Inferior parietal cortex (tissue), 1 donor: ENCODE data around the gene LUZP4.
"Not testable (repeated sequence)": the region's sequence is repeated elsewhere in the genome, so short reads cannot be mapped to it uniquely, and the experiment has no call there.

Experiments
- DNase-seq: peaks from one replicate; pipeline ENCODE4 v3.0.0-alpha.2; 2016; ENCODE audit errors: extremely low spot score

LUZP4 gene

DNA sequence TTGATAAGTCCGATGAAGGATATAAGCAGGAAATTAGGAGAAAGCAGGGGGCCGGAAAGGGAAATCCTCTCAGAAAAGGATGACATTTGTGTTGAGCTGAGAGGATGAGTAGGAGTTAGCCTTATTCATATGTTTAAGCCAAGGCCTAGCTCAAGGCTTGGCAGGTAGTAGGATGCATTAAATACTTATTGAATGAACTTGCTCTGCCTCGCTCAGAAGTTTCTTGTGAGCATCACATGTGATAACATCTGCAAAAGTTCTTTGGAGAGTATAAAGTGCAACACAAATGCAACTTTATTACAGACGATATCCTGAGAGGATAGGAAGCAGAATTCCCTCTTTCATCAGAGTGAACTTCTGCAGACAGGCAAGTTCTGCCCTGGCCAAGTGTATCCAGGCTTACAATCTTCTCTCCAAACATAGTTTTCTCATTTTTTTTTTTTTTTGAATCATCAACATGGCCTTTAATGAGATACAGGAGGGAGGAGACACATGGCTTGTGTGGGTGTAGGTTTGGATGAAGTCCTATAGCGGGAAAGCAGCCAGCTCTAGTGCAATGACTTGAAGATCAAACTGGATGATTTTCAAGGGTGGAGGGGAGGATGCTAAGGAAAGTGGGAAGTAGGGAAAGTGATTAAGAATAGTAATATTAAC lies 48.1 kb downstream of the LUZP4 start:
- no peak for DNase-seq

DNA sequence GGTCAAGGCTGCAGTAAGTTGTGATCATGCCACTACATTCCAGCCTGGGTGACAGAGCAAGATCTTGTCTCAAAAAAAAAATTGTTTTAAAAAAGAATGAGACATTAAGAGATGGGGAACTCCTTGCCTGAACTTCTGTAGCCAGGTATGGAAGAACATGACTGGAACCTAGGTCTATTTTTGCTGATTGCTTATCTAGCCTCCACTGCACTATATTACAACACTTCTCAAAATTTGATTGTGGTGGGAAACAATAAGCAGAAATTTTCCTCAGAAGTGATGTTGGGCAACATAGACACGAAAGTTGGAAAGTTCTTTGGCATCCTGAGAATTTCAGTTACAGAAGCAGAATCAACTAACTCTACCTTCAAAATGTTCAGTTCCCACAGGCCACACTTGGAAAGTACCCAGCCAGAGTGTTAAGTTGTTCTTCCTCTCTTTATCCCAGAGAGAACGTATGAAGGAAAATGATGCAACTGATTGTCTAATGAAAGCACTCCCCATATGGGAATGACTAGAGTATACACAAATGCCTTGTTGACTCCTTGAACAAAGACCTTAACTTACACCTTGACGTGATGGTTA lies 50.0 kb downstream of the LUZP4 start:
- no peak for DNase-seq

DNA sequence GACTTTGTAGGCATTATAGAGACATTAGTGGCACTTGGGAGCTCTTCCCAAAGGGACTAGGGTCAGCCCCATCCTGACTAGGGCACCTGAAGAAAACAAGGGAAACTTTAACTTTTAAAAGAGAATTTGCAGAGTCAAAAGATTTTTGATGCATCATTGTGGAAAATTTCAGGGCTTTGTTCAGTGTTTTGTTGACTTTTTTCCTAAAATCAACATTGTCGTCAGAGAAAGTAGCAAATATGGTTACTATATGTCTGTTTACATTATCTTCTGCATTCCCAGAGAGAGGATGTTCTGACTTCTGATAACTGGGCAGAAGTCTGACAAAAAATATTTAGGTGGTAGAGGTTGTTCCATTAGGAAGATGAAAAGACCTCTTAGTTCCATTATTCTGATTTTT lies 51.9 kb downstream of the LUZP4 start:
- DNase-seq, result no peak

DNA sequence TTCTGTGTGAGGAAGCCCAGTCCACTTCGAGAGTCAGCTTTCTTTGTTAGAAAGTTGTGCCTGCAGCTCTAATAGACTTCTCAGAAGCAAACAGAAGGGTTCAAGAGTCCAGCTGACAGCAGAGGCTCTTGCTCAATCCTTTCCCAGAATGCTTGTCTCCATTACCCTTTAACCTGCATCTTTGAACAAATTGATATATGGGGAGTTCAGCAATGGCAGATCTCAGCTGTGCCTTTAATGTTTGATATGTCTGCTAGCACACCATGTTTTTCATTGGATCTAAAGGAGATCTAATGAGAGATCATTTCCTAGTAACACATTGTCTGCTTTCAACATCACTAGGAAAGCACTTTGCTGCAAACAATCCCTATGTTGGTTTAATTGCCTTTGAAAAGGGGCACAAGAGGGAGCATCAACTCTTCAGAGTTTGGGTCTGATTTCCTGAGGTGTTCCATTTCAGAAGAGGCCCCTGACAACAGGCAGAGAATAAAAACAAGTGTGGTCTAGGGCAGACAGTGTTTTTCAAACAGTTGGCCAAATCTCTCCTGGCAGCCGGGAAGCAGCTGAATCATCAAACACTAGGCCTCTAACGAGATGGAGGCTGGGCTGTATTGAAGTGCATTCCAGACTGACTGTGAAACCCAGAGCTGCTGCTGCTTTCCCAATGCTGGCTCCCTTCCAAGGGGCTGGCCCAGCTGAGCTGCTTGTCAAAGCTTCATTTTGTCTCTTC lies 55.5 kb downstream of the LUZP4 start:
- peak; percentile 77 for DNase-seq

DNA sequence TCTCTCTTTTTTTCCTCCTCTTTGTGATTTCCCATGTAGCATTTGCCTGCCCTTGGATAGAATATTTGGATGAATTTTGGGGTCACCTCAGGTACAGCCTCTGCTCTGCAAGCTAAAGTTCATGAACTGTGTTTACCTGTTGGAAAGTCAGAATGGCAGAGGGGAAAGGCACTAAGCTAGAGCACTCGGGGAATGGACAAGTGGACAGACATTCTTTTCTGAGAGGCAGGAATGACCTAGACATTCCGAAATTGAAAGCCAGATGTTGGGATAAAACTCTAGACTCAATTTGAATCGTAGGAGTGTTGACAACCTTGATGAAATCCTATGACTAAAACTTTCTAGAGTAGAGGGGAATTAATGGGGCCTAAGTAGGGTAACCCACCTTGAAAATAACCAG lies 56.1 kb downstream of the LUZP4 start:
- DNase-seq, result no peak

DNA sequence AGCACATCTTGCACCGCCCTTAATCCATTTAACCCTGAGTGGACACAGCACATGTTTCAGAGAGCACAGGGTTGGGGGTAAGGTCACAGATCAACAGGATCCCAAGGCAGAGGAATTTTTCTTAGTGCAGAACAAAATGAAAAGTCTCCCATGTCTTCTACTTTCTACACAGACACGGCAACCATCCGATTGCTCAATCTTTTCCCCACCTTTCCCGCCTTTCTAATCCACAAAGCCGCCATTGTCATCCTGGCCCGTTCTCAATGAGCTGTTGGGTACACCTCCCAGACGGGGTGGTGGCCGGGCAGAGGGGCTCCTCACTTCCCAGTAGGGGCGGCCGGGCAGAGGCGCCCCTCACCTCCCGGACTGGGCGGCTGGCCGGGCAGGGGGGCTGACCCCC lies 57.2 kb downstream of the LUZP4 start:
- DNase-seq, result not testable (repeated sequence)

DNA sequence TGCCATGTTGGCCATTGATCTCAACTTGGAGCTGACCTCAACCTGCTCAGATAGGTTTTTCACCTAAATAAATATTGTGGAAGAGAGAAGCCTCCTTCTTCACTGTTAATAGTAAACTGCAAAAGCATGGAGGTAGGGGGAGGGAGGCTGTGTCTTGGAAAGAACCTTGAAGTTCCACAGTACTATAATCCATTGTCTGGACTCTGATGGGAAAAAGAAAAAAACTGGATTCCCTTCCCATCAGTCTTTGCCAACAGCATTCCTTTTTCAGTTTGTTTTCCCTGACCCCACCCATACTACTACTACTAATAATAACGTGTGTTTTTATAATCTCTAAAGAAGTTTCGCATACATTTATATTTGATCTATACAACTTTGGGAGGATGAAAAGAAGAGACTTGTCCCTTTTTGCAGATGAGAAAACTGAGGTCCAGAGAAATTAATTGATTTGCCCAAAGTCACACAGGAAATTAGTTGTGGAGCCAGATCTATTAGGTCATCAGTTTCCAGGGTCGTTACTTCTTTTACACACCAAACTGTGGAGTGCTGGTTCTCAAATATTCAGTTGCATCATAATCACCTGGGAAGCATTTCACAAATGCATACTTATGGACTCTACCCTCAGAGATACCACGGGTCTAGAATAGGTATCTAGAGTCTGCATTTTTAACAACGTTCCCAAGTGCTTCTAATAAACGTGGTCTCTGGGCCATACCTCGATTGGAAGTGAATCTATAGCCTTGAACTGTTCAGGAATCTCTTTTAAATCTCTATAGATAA lies 59.1 kb downstream of the LUZP4 start:
- DNase-seq, result no peak

DNA sequence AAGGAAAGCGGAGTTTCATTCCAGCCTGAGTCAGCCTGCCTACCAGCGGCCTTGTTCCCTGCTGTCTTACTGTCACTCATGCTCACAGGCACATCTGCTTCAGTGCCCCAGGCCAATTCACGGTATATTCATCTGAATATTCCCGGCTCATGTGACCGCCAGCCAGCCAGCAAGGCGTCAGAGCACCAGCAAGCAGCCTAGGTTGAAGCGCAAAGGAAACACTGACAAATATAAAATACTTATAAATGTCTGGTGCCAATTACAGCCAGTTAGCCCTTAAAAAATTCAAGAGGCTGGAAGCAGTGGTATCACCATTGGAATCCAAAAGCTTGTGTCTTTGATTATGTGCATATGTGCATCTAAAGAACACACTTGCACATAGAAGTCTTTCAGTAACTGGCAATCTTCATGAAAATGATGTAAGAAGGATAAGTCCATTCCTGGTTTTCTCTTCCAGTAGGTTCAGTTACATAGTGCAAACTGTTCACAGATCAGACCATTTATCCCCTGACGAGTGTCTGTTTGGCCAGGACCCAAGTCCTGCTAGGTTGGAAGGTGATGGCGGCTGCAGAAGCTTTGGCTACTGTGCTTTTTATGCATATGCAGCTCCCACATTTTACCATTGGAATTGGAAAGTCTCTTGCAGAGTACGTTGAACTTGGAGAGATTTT lies 61.3 kb downstream of the LUZP4 start:
- DNase-seq, result no peak

DNA sequence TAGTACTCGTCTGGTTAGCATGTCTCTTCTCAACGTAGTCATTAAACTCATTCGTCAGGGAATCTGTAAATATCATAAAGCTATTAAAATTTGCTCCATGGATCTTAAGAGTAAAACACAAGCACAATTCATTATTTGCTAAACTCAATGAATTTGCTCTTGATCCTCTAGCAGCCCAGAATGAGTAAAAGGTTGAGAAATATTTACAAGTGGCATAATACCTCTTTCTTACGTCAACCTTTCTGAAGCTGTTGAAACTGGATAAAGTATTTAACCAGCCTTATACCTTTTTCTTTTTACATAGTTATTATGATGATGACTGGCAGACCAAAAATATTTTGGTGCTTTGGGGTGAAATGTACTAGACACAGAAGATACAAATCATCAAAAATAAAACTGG lies 66.9 kb downstream of the LUZP4 start:
- no peak for DNase-seq
